Cardiac fibroblast (primary cell): ENCODE measurements around the gene C4orf36.

ENCODE experiments used
- DNase-seq, 2 donors: peaks; one replicate each; pipeline versions ENCODE4 v3.0.0 to v3.0.0-alpha.2; 2010; ENCODE audit warnings: low read depth in 2 of 2
- H3K4me3 ChIP-seq, 2 donors: replicated peaks in 1 of 2; 1 replicate in 1 of 2; 2 replicates in 1 of 2; pipeline ENCODE4 v1.5.1; 2011; ENCODE audit warnings: low read depth in 2 of 2, low read length in 2 of 2, mild to moderate bottlenecking in 2 of 2, moderate library complexity in 1 of 2
- CTCF ChIP-seq: IDR thresholded peaks from one replicate; pipeline ENCODE4 v1.5.1; 2011; ENCODE audit warnings: low read depth, mild to moderate bottlenecking, low read length, inconsistent platforms

The C4orf36 gene

GRCh38 chr4:86935566-86935852 lies 43.3 kb upstream of the C4orf36 start:
- no peak for TF ChIP-seq CTCF
- H3K4me3 ChIP-seq = peak overlapping the region; percentile 89 to 90
- no peak for DNase-seq

GRCh38 chr4:86934771-86935565 lies 42.7 kb upstream of the C4orf36 start, which contains the start of gene AFF1:
AFF1 (plus strand) TSS chr4:86935011; CDS start chr4:86948534, 13,523 bp downstream.
- peak within 1 kb of the TSS; percentile 89 to 90 for H3K4me3 ChIP-seq
- TF ChIP-seq CTCF = peak; percentile 32

GRCh38 chr4:86934147-86934770 lies 42.0 kb upstream of the C4orf36 start:
- TF ChIP-seq CTCF = no peak
- peak overlapping the region; percentile 58 to 89 for H3K4me3 ChIP-seq
- no peak for DNase-seq

More at GRCh38 chr4:86934771-86935565, 42.7 kb upstream of the C4orf36 start, which contains the start of gene AFF1:
- DNase-seq = peak; percentile 91 to 96

GRCh38 chr4:86928400-86929255 lies 36.4 kb upstream of the C4orf36 start:
- DNase-seq = no peak
- no peak overlapping the region for H3K4me3 ChIP-seq
- TF ChIP-seq CTCF = no peak

GRCh38 chr4:86927843-86928395 lies 35.7 kb upstream of the C4orf36 start:
- H3K4me3 ChIP-seq = no peak overlapping the region
- TF ChIP-seq CTCF = no peak
- peak; percentile 98 to 99 for DNase-seq

- no peak overlapping the region for H3K4me3 ChIP-seq
- no peak for TF ChIP-seq CTCF
- no peak for DNase-seq
Observed at GRCh38 chr4:86926435-86927086, 34.3 kb upstream of the C4orf36 start.
